Measurements from ENCODE around the gene TUBAL3. TPM values are rescaled to one million over a fixed set of nuclear protein-coding genes. Genes with fewer than 3 reads are reported as not detected.

Gene TUBAL3
- 1 to 10 TPM in 3 of 4 donors, under 1 TPM in 1; 0.66 to 1.7 (median 1.0) TPM for total RNA-seq
- 0.43 TPM for polyA plus RNA-seq
- long read RNA-seq, donor 1: 0 reads
- long read RNA-seq, donor 2: 0 reads
- long read RNA-seq, donor 3, partial matches to known transcripts: 0 of 1 reads
- long read RNA-seq, donor 3, other reads (novel, unspliced or antisense): 1 of 1 reads
- long read RNA-seq, donor 4, partial matches to known transcripts: 0 of 1 reads
- long read RNA-seq, donor 4, other reads (novel, unspliced or antisense): 1 of 1 reads

DNA sequence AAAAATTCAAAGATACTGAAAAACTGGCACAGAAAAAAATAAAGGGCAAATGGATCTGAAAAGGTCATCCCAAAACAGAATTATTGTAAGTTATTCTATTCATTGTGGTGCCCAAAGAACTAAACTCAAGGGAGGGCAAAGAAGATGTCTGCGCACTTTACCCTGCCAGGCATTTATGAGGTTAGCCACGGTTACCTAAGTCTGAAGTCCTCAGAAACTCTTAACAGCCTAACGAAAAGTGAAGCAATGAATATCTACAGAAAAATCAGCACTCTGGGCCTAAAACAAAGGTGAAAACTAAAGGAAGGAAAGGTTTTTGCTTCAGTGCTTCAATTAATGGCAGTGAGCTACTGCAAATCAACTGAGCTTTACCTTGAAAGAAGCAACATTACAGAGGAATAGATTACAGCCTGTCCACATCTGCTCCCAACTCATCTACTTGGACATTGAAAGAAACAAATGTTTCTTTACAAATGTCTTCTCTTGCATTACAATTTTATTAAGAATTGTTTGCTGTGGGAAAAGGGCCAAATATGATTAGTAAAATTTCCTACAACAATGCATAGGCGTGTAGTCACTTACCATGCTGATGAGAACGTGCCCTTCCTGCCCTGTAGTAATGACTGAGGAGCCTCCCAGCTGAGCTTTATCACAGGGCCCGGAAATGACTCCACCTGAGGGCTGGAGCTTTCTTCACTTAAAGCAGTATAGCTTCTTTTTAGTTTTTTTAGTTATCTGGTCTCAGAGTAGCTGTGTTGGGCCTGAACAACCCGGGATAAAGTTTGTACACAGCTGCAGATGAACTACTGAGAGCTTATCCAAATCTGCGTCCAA lies at the start of gene TUBAL3:
TSS of gene TUBAL3 (minus strand) at position 621 of the 834 bp plus-strand sequence. CDS start at position 585, 36 bp downstream.
- intact Hi-C loops (cut with DNase I): no loop called here
- peak in 1 of 3 donors; percentile 35 for DNase-seq
- H3K9me3 ChIP-seq (ENCODE audit: control insufficient read depth, low read length): no peaks in the 10 kb centered on the region
- ATAC-seq: peak; percentile 70 to 95
- H3K4me1 ChIP-seq (ENCODE audit: control insufficient read depth, insufficient read depth, low read length): peaks cover 2% of the 10 kb centered on the region
- no peaks in the 10 kb centered on the region for H3K27me3 ChIP-seq (ENCODE audit: control insufficient read depth, insufficient read depth)
- peak within 1 kb of the TSS; percentile 15 for H3K4me3 ChIP-seq (ENCODE audit: low read length)
- H3K27ac ChIP-seq (ENCODE audit: low read length): no peak within 1 kb of the TSS
- 62% methylated on average over 8 of the region's 8 CpGs for WGBS

DNA sequence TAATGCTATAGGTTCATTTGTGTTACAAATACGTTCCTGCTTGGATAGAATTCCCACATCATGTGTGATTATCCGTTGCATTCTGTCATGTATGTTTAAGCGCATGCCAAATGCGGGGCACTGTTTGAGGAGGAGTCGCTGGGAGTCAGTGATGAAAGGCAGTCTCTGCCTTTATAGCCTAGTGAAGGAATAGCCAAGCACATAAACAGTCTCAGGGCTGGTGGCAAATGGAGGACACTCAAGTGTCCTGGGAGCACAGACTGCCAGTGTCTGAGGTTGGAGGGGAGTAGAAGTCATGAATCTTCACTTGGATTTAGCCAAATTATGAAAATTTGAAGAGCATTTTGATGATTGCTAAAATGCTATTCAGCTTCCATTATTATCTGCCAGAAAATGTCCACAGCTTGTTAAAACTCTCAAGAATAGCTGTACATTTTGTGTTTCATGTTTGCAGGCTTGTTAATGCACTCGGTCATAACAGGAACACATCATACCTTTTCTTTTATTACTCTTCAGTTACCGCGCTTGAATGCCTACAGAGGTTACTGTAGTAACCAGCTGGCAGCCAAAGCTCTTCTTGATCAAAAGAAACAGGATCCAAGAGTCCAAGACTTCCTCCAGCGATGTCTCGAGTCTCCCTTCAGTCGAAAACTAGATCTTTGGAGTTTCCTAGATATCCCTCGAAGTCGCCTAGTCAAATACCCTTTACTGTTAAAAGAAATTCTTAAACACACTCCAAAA lies 49.3 kb upstream of the TUBAL3 start:
- H3K27ac ChIP-seq (ENCODE audit: low read length): no peak overlapping the region
- H3K27me3 ChIP-seq (ENCODE audit: control insufficient read depth, insufficient read depth): no peaks in the 10 kb centered on the region
- H3K4me3 ChIP-seq (ENCODE audit: low read length): no peak overlapping the region
- intact Hi-C loops (cut with DNase I): no loop called here
- DNase-seq: no peak
- WGBS: 86% methylated on average over 13 of the region's 13 CpGs
- H3K9me3 ChIP-seq (ENCODE audit: control insufficient read depth, low read length): no peaks in the 10 kb centered on the region
- ATAC-seq: no peak
- no peaks in the 10 kb centered on the region for H3K4me1 ChIP-seq (ENCODE audit: control insufficient read depth, insufficient read depth, low read length)

DNA sequence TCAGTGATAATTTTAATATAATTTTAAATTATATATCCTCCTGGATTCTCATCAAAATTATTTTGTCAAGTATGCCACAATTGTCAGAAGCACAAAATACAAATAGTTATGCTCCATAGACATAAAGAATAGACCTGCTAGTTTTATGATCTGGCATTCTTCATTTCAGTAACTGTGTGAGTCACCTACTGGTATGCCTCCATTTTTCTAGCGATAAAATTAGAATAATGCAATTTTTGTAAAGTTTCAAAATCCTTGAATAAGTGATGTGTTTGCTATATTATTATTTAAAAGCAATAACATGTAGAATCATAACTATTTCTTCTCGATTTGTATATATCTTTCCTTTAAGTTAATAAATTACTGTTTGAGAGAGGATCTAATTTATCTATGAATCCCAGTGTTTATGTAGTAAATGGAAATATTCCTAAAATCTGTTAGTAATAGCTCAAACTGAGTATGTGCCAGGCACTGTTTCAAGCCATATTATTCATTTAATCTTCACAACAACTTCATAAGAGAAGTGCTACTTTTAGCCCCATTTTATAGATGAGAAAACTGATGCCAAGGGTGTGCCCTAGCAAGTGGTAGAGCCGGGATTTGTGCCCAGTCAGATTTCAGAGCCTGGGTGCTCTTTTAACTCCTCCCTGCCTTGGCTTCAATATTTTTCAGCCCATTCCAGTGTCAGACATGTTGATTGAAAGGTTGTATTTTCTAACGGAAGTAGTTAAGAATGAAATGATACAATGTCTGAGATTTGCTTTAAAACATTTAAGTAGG lies 46.2 kb upstream of the TUBAL3 start:
- DNase-seq: no peak
- intact Hi-C loops (cut with DNase I): no loop called here
- Histone ChIP-seq H3K27ac (ENCODE audit: low read length) (no peak overlapping the region), H3K4me3 (ENCODE audit: low read length) (no peak overlapping the region), H3K9me3 (ENCODE audit: control insufficient read depth, low read length) (no peaks in the 10 kb centered on the region), H3K4me1 (ENCODE audit: control insufficient read depth, insufficient read depth, low read length) (no peaks in the 10 kb centered on the region), H3K27me3 (ENCODE audit: control insufficient read depth, insufficient read depth) (no peaks in the 10 kb centered on the region)
- ATAC-seq: no peak
- whole genome bisulfite sequencing: 84% methylated on average over 4 of the region's 4 CpGs

DNA sequence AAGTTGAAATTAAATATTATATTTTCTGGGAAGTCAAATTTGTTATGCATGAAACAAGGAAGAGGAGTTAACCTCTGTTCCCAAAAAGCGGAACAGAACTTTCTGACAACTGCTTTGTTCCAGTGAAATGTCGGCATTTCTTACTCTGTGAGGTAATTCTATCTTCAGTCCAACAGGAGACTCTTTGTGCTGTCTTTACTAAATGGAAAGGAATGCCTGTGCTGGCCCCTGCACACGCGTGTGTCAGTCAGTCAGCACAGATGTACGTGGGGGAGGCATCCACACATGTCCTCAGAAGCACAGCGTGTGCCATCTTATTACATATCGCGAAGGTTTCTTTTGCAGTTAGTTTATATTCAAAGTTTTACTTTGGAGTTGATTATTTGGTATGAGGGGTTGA lies 45.2 kb upstream of the TUBAL3 start:
- intact Hi-C loops (cut with DNase I): loop anchor here in 1 of 4 donors (5.0 kb wide), 1 partner anchor 167 kb away; no protein-coding TSS in a partner anchor
- H3K27ac ChIP-seq (ENCODE audit: low read length): peak overlapping the region; percentile 54

DNA sequence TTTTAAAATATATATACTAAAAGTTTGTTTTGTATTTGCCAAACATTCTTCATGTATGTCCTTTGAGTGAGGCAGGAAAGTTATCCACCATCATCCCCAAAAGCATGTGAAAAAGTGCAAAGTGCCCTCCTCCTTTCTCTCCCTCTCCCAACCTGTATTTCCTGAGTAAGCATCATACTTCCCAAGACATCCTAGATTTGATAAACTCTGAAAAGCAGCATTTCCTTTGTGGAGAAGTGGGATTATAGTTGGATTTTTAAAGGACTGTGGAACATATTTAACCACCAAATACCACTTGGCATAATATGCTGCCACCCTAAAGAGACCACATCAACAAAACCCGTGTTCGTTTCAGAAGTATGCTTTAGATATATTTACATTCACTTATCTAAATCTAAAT lies 44.6 kb upstream of the TUBAL3 start:
- intact Hi-C loops (cut with DNase I): loop anchor here in 1 of 4 donors (5.0 kb wide), 1 partner anchor 168 kb away; no protein-coding TSS in a partner anchor
- Histone ChIP-seq H3K27ac (ENCODE audit: low read length) (no peak overlapping the region), H3K4me3 (ENCODE audit: low read length) (peak overlapping the region; percentile 25), H3K9me3 (ENCODE audit: control insufficient read depth, low read length) (no peaks in the 10 kb centered on the region), H3K4me1 (ENCODE audit: control insufficient read depth, insufficient read depth, low read length) (no peaks in the 10 kb centered on the region), H3K27me3 (ENCODE audit: control insufficient read depth, insufficient read depth) (no peaks in the 10 kb centered on the region)
- DNase-seq (no peak), ATAC-seq (no peak)
- 49% methylated on average over 2 of the region's 2 CpGs for WGBS

More for the DNA sequence above, 45.2 kb upstream of the TUBAL3 start:
- Histone ChIP-seq H3K4me1 (ENCODE audit: control insufficient read depth, insufficient read depth, low read length) (no peaks in the 10 kb centered on the region), H3K9me3 (ENCODE audit: control insufficient read depth, low read length) (no peaks in the 10 kb centered on the region), H3K4me3 (ENCODE audit: low read length) (peak overlapping the region; percentile 58), H3K27me3 (ENCODE audit: control insufficient read depth, insufficient read depth) (no peaks in the 10 kb centered on the region)
- ATAC-seq (peak; percentile 28 to 66), DNase-seq (no peak)
- WGBS: 37% methylated on average over 8 of the region's 8 CpGs

DNA sequence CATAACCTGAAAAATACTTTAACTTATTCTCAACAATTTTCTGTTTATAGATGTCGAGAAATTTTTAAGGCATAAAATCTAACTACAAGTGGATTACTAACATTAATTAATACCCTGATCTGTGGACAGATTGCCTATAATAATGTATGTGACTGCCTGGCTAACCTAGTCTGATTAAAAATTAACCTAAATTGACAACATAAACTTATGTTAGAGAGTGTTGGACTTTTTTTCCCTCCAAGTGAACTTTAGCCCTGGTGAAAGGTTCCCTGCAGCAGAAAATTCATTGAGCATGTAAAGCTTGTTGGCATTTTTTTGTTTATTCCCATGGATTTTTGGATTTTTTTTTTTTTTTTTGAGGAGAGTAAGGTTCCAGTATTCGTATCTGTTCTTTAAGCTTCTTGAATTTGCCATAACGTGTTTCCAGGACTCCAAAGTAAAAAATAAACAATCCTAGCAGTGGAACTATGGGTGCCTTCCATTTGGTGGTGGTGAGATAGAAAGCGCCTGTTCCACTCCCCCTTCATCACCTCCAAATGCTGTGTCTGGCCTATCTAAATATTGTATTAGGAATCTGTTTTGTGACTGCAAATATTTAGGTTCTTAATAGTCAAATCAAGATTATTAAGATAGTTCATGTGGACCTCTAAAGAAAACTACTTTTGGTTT lies 43.8 kb upstream of the TUBAL3 start:
- Histone ChIP-seq H3K4me1 (ENCODE audit: control insufficient read depth, insufficient read depth, low read length) (no peaks in the 10 kb centered on the region), H3K9me3 (ENCODE audit: control insufficient read depth, low read length) (no peaks in the 10 kb centered on the region), H3K4me3 (ENCODE audit: low read length) (peak overlapping the region; percentile 25), H3K27me3 (ENCODE audit: control insufficient read depth, insufficient read depth) (no peaks in the 10 kb centered on the region), H3K27ac (ENCODE audit: low read length) (no peak overlapping the region)
- DNase-seq (no peak), ATAC-seq (no peak)
- intact Hi-C loops (cut with DNase I): loop anchor here in 1 of 4 donors (5.0 kb wide), 1 partner anchor 169 kb away; no protein-coding TSS in a partner anchor
- WGBS: 66% methylated on average over 4 of the region's 4 CpGs

DNA sequence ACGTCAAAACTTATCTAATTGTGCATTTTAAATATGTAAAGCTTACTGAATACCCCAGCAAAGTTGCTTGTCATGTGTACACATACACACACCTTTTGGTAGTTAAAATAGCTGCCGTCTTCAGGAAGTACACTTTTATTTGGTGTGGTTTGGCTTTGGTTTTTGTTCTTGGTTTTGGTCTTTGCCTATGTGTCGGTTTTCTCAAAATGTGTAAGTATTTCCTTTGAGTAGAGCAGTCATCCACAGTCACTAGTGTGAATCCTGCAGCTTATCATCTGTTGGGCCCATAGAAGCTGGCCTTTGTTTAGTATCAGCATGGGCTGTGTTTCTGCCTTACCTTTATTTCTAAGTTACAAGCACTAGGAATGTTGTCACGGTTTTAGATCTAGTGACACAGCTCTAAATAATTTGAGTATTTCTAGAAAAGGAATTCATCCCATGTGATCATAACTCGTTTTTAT lies 43.0 kb upstream of the TUBAL3 start:
- WGBS: 32% methylated on average over 5 of the region's 5 CpGs
- intact Hi-C loops (cut with DNase I): loop anchor here in 1 of 4 donors (5.0 kb wide), 1 partner anchor 170 kb away; no protein-coding TSS in a partner anchor
- no peaks in the 10 kb centered on the region for H3K4me1 ChIP-seq (ENCODE audit: control insufficient read depth, insufficient read depth, low read length)

DNA sequence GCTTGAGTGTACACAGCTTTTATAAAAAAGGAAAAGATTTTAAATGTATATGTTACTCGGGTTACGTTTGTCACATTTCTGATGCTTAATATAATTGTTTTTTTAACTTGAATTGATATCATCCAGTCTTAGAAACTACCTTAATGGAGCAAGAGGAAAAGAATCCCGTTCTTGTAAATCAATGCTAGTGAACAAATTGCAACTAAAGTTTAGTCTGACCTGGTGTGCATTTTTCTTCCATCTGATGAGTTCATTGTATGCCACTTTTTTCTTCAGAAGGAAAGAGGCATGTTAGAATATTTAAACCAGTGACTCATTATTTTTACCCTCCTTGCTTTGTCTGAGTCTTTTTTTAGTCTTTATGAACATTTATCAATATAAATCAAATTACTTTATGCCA lies 42.4 kb upstream of the TUBAL3 start:
- 33% methylated on average over 3 of the region's 3 CpGs for WGBS
- Histone ChIP-seq H3K27ac (ENCODE audit: low read length) (no peak overlapping the region), H3K9me3 (ENCODE audit: control insufficient read depth, low read length) (no peaks in the 10 kb centered on the region), H3K4me1 (ENCODE audit: control insufficient read depth, insufficient read depth, low read length) (no peaks in the 10 kb centered on the region), H3K4me3 (ENCODE audit: low read length) (peak overlapping the region; percentile 68), H3K27me3 (ENCODE audit: control insufficient read depth, insufficient read depth) (no peaks in the 10 kb centered on the region)
- ATAC-seq: no peak
- intact Hi-C loops (cut with DNase I): loop anchor here in 1 of 4 donors (5.0 kb wide), 1 partner anchor 170 kb away; no protein-coding TSS in a partner anchor
- no peak for DNase-seq

More for the DNA sequence above, 43.0 kb upstream of the TUBAL3 start:
- ATAC-seq (peak in 1 of 2 donors; percentile 8), DNase-seq (no peak)
- H3K27me3 ChIP-seq (ENCODE audit: control insufficient read depth, insufficient read depth): no peaks in the 10 kb centered on the region
- peak overlapping the region; percentile 67 for H3K4me3 ChIP-seq (ENCODE audit: low read length)
- no peak overlapping the region for H3K27ac ChIP-seq (ENCODE audit: low read length)
- H3K9me3 ChIP-seq (ENCODE audit: control insufficient read depth, low read length): no peaks in the 10 kb centered on the region

DNA sequence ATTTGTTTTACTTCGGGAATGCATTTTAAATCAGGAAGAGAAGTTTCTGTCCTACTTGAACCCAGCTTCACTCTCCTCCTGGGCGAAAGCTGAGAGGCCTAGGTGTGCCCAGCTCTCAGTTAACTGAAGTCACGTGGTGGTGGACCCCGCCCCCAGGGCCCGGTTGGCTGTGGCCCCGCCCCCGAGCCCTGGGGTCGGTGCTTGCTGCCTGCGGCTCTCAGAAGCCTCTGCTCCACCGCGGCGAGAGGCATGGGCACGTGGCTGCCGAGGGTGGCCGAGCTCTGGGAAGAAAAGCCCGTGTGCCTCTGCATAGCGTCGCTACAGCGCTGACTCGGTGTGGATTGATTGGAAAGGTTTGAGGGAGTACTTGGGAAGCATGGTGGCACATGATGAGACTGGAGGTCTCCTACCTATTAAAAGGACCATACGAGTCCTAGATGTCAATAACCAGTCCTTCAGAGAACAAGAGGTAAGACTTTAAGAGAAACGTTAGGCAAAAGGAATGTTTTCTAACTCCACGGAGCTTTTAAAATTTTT lies 41.8 kb upstream of the TUBAL3 start:
- 7% methylated on average over 23 of the region's 23 CpGs for WGBS
- H3K27me3 ChIP-seq (ENCODE audit: control insufficient read depth, insufficient read depth): no peaks in the 10 kb centered on the region
- intact Hi-C loops (cut with DNase I): loop anchor here in 1 of 4 donors (5.0 kb wide), 1 partner anchor 171 kb away; no protein-coding TSS in a partner anchor
- peak overlapping the region; percentile 68 for H3K4me3 ChIP-seq (ENCODE audit: low read length)
- no peaks in the 10 kb centered on the region for H3K4me1 ChIP-seq (ENCODE audit: control insufficient read depth, insufficient read depth, low read length)
- H3K27ac ChIP-seq (ENCODE audit: low read length): peak overlapping the region; percentile 14
- DNase-seq (peak; percentile 92 to 98 (median 96)), ATAC-seq (peak; percentile 98 to 99)
- no peaks in the 10 kb centered on the region for H3K9me3 ChIP-seq (ENCODE audit: control insufficient read depth, low read length)

Data from right cardiac atrium (tissue), 5 donors.